HepG2 (cell line): ENCODE data around the gene PSMC2. TPM values are rescaled to one million over a fixed set of nuclear protein-coding genes. Genes with fewer than 3 reads are reported as not detected.

Experiments used
- ARHGAP35 ChIP-seq: sonication (generic); formaldehyde crosslinking; IDR thresholded peaks from 2 replicates; pipeline ENCODE4 v1.9.0; 2022; ENCODE audit warnings: mild to moderate bottlenecking, inconsistent platforms, moderate library complexity, missing genetic modification reagents, borderline replicate concordance
- CEBPB ChIP-seq: IDR thresholded peaks from 2 replicates; pipeline ENCODE4 v1.6.1; 2011; ENCODE audit warnings: low read depth, low read length, improper control_type of control experiment, borderline replicate concordance
- DNMT1 ChIP-seq: sonication (generic); formaldehyde crosslinking; IDR thresholded peaks from 2 replicates; pipeline ENCODE4 v1.5.1; 2020; ENCODE audit warnings: mild to moderate bottlenecking, missing genetic modification reagents
- FLYWCH1 ChIP-seq: sonication (generic); formaldehyde crosslinking; IDR thresholded peaks from 2 replicates; pipeline ENCODE4 v1.8.1; 2023; ENCODE audit warnings: mild to moderate bottlenecking, missing genetic modification reagents
- HDAC2 ChIP-seq: sonication (generic); formaldehyde crosslinking; IDR thresholded peaks from 2 replicates; pipeline ENCODE4 v1.4.0; 2020; ENCODE audit warnings: missing genetic modification reagents
- HMG20A ChIP-seq: IDR thresholded peaks from 2 replicates; pipeline ENCODE4 v1.6.1; 2016; ENCODE audit warnings: borderline replicate concordance
- IRF2 ChIP-seq: IDR thresholded peaks from 2 replicates; pipeline ENCODE4 v1.6.1; 2018; ENCODE audit warnings: missing genetic modification reagents, missing compliant biosample characterization
- KLF9 ChIP-seq: IDR thresholded peaks from 2 replicates; pipeline ENCODE4 v1.6.1; 2016; ENCODE audit warnings: low read depth
- MIER3 ChIP-seq: IDR thresholded peaks from 2 replicates; pipeline ENCODE4 v1.6.1; 2016; ENCODE audit warnings: missing compliant biosample characterization, borderline replicate concordance
- MTA3 ChIP-seq: sonication (generic); formaldehyde crosslinking; IDR thresholded peaks from 2 replicates; pipeline ENCODE4 v1.4.0; 2020; ENCODE audit warnings: missing genetic modification reagents
- TAF1 ChIP-seq: sonication (generic); formaldehyde crosslinking; IDR thresholded peaks from 2 replicates; pipeline ENCODE4 v1.4.0; 2020; ENCODE audit warnings: missing genetic modification reagents
- ZFP90 ChIP-seq: sonication (generic); formaldehyde crosslinking; IDR thresholded peaks from 2 replicates; pipeline ENCODE4 v1.8.0; 2022; ENCODE audit warnings: missing genetic modification reagents, mild to moderate bottlenecking, inconsistent platforms, borderline replicate concordance
- ZNF12 ChIP-seq: sonication (generic); formaldehyde crosslinking; IDR thresholded peaks from 2 replicates; pipeline ENCODE4 v1.5.0; 2020; ENCODE audit warnings: missing genetic modification reagents
- ZNF260 ChIP-seq: sonication (generic); formaldehyde crosslinking; IDR thresholded peaks from 2 replicates; pipeline ENCODE4 v1.4.0; 2020; ENCODE audit warnings: missing genetic modification reagents, low read depth, mild to moderate bottlenecking, borderline replicate concordance
- ZNF598 ChIP-seq: sonication (generic); formaldehyde crosslinking; IDR thresholded peaks from 2 replicates; pipeline ENCODE4 v1.5.1; 2020; ENCODE audit warnings: mild to moderate bottlenecking, missing genetic modification reagents, borderline replicate concordance
- ZNF614 ChIP-seq: IDR thresholded peaks from 2 replicates; pipeline ENCODE4 v1.6.1; 2018; ENCODE audit warnings: missing biosample characterization, missing genetic modification reagents, inconsistent platforms, borderline replicate concordance
- ZNF772 ChIP-seq: sonication (generic); formaldehyde crosslinking; IDR thresholded peaks from 2 replicates; pipeline ENCODE4 v1.5.0; 2020; ENCODE audit warnings: mild to moderate bottlenecking, missing genetic modification reagents
- ZNF816 ChIP-seq: sonication (generic); formaldehyde crosslinking; IDR thresholded peaks from 2 replicates; pipeline ENCODE4 v1.8.0; 2022; ENCODE audit warnings: missing genetic modification reagents, mild to moderate bottlenecking, borderline replicate concordance
- ZSCAN20 ChIP-seq: sonication (generic); formaldehyde crosslinking; IDR thresholded peaks from 2 replicates; pipeline ENCODE4 v1.4.0; 2020; ENCODE audit warnings: missing genetic modification reagents, mild to moderate bottlenecking, borderline replicate concordance
- polyA plus RNA-seq, 8 experiments: library from polyadenylated mRNA; depleted of rRNA in 3 of 8; stranded (reverse) in 7 of 8; unstranded in 1 of 8; fragments of >200 nt; fragmentation: Illumina TruSeq in 4 of 8; extraction: Trizol in 4 of 8; gene quantifications; 2 replicates each; pipeline versions ENCODE4 v1.2.1 to v1.2.3, GENCODE V29; 2011 to 2016; ENCODE audit warnings: low read depth in 4 of 8, missing spikeins in 1 of 8, mixed read lengths in 1 of 8; ENCODE audit not compliant: insufficient read depth in 1 of 8
- total RNA-seq, 5 experiments: library from RNA; depleted of rRNA; stranded (reverse); fragments of >200 nt; fragmentation: Illumina TruSeq; extraction: Trizol; gene quantifications; 2 replicates each; pipeline ENCODE4 v1.2.3, GENCODE V29; 2016; ENCODE audit warnings: low read depth in 1 of 5
- TF ChIP-seq, protein P1 (sequence below), 2 experiments: sonication (generic) in 1 of 2; formaldehyde crosslinking in 1 of 2; IDR thresholded peaks; 2 replicates each; pipeline versions ENCODE4 v1.4.0 to v1.6.1; 2016 to 2020; ENCODE audit warnings: borderline replicate concordance in 1 of 2, low read depth in 1 of 2, mild to moderate bottlenecking in 1 of 2, missing genetic modification reagents in 1 of 2
- TF ChIP-seq, protein P2 (sequence below): sonication (generic); formaldehyde crosslinking; conservative IDR thresholded peaks from 2 replicates; pipeline ENCODE4 v1.8.0; 2022; ENCODE audit warnings: missing genetic modification reagents
- TF ChIP-seq, protein P3 (sequence below): sonication (generic); formaldehyde crosslinking; IDR thresholded peaks from 2 replicates; pipeline ENCODE4 v1.8.0; 2022; ENCODE audit warnings: mild to moderate bottlenecking, missing genetic modification reagents; ENCODE audit not compliant: insufficient replicate concordance

The PSMC2 gene
- total and polyA plus RNA-seq, 2 of the 13 experiments (the other 11 are each of a cell fraction or from before 2014, with no cell fraction given), result 89.9 to 181 TPM

DNA sequence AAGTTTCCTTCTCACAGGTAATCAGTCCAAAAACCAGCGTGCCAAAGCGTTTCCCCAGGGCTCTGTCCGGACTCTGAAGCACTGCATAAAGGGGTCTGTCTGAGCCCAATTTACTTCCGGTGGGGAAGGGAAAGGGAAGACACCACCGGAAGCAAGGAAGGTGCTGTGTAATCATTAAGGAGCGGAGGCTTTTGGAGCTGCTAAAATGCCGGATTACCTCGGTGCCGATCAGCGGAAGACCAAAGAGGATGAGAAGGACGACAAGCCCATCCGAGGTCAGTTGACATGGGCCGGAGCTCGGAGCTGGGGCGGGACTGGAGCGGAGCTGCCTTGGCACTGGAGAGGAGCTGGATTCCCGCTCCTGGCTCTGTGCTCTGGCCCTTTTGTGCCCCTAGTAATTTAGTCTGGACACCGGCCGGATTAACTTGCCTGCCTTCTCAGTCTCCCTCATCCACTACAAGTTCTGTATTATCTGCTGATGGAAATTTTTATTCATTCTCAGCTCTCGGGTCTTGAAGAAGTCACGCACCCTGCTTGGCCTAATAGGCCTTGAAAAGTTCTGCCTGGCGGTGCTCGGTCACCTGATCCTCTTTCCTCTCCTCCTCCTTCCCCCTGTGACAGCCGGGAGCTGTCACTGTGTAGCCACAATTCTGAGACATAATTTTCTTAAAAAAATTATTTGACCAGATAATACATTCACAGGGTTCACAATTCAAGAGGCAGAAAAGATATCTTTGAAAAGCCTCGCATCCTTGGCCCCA is at the start of gene PSMC2 (continued):
- TF ChIP-seq, protein P1, sequence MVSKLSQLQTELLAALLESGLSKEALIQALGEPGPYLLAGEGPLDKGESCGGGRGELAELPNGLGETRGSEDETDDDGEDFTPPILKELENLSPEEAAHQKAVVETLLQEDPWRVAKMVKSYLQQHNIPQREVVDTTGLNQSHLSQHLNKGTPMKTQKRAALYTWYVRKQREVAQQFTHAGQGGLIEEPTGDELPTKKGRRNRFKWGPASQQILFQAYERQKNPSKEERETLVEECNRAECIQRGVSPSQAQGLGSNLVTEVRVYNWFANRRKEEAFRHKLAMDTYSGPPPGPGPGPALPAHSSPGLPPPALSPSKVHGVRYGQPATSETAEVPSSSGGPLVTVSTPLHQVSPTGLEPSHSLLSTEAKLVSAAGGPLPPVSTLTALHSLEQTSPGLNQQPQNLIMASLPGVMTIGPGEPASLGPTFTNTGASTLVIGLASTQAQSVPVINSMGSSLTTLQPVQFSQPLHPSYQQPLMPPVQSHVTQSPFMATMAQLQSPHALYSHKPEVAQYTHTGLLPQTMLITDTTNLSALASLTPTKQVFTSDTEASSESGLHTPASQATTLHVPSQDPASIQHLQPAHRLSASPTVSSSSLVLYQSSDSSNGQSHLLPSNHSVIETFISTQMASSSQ (IDR thresholded peaks at IDR 0.05; ENCODE audit: low read depth), result 0 out of 2 replicates have a peak, but pooled peaks have one; percentile 10
- TF ChIP-seq, protein P1 (CRISPR knock-in tag; IDR thresholded peaks at IDR 0.05; ENCODE audit: borderline replicate concordance), result peak; percentile 59; the same call in 1 of the 2 replicates
- no peak for TF ChIP-seq ZNF260 (CRISPR knock-in tag)
- TF ChIP-seq MTA3, result no peak
- TF ChIP-seq CEBPB, result no peak
- no peak for TF ChIP-seq MIER3
- TF ChIP-seq ARHGAP35 (CRISPR knock-in tag), result peak; percentile 69; the same call in 1 of the 2 replicates
- TF ChIP-seq ZSCAN20 (CRISPR knock-in tag), result no peak
- no peak for TF ChIP-seq HMG20A
- no peak; the same call in 1 of the 2 replicates for TF ChIP-seq ZNF598
- TF ChIP-seq, protein P2, sequence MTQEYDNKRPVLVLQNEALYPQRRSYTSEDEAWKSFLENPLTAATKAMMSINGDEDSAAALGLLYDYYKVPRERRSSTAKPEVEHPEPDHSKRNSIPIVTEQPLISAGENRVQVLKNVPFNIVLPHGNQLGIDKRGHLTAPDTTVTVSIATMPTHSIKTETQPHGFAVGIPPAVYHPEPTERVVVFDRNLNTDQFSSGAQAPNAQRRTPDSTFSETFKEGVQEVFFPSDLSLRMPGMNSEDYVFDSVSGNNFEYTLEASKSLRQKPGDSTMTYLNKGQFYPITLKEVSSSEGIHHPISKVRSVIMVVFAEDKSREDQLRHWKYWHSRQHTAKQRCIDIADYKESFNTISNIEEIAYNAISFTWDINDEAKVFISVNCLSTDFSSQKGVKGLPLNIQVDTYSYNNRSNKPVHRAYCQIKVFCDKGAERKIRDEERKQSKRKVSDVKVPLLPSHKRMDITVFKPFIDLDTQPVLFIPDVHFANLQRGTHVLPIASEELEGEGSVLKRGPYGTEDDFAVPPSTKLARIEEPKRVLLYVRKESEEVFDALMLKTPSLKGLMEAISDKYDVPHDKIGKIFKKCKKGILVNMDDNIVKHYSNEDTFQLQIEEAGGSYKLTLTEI (CRISPR knock-in tag), result no peak
- no peak for TF ChIP-seq DNMT1 (CRISPR knock-in tag)
- 0 out of 2 replicates have a peak, but pooled peaks have one; percentile 55 for TF ChIP-seq ZNF772 (CRISPR knock-in tag)
- TF ChIP-seq, protein P3, sequence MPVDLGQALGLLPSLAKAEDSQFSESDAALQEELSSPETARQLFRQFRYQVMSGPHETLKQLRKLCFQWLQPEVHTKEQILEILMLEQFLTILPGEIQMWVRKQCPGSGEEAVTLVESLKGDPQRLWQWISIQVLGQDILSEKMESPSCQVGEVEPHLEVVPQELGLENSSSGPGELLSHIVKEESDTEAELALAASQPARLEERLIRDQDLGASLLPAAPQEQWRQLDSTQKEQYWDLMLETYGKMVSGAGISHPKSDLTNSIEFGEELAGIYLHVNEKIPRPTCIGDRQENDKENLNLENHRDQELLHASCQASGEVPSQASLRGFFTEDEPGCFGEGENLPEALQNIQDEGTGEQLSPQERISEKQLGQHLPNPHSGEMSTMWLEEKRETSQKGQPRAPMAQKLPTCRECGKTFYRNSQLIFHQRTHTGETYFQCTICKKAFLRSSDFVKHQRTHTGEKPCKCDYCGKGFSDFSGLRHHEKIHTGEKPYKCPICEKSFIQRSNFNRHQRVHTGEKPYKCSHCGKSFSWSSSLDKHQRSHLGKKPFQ, result peak; percentile 47
- TF ChIP-seq TAF1 (CRISPR knock-in tag), result peak; percentile 83
- peak; percentile 71; the same call in 1 of the 2 replicates for TF ChIP-seq HDAC2 (CRISPR knock-in tag)
- peak; percentile 79 for TF ChIP-seq ZNF614 (CRISPR knock-in tag)
- peak; percentile 63; the same call in 1 of the 2 replicates for TF ChIP-seq ZFP90 (CRISPR knock-in tag)
- peak; percentile 88 for TF ChIP-seq IRF2
- TF ChIP-seq FLYWCH1 (CRISPR knock-in tag), result no peak
- peak; percentile 57; the same call in 1 of the 2 replicates for TF ChIP-seq ZNF12 (CRISPR knock-in tag)
- no peak for TF ChIP-seq ZNF816 (CRISPR knock-in tag)
- TF ChIP-seq KLF9, result 0 out of 2 replicates have a peak, but pooled peaks have one; percentile 62
